ENCODE data around the gene ERVMER34-1.

ERVMER34-1 gene

DNA sequence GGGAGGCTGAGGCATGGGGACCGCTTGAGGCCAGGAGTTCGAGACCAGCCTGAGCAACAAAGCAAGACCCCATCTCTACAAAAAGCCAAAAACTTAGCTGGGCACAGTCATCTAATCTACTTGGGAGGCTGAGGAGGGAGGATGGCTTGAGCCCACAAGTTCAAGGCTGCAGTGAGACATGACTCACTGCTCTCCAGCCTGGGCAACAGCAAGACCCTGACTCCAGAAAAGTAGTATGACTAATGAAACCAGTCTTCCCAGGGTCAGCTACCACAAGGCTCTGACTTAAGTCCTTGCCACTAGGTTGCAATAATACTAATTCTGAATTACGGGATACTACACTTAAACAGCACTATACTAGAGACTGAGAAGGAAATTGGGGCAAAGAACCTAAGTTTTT lies 33.1 kb downstream of the ERVMER34-1 start:
- no peak for DNase-seq (ENCODE audit: low read depth)

DNA sequence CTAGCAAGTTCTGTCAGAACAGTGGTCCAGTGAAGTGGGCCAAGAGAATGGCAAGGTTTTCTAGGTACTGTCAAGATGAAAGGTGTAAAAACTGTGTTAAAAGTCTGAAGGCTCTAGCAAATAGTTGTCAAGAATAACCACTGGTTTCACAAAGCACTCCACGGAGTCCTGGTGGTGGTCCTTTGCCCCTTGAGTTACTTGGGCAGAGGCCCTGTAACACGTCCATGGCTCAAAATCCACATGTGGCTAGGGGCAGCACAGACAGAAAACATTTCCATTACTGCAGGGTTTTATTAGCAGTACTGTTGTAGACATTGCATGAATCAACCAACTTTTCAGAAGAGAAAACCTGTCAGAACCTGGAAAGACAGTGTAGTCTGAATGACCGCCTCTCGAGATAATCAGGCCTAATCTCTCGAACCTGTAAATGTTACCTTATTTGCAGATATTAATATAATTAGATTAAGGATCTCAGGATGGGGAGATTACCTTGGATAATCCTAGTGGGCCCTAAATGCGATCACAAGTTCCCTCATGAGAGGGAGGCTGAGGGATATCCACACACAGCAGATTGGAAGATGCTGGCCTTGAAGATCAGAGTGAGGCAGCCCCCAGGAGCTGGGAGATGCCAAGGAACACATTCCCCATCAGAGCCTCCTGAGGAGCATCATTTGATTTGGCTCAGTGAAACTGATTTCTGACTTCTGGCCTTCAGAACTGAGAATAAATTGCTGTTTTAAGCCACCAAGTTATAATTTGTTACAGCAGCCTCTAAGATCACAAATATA lies 34.7 kb downstream of the ERVMER34-1 start:
- no peak for DNase-seq (ENCODE audit: low read depth)

DNA sequence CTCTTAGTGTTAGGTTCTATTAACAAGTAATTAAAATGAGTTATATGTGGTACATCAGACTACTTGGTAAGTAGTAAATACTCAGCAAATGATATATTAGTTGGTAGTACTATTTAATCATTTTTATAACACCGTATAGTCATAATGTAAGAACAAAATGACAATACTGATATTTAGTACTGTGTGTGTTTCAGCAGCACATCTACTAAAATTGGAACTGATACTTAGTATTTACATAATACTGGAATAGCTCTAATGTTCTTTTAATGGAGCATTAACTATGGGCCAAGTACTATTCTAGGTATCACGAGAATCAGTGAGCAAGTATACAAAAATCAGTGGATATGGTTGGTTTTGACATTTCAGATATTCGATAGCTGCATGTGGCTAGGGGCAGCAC lies 35.3 kb downstream of the ERVMER34-1 start:
- DNase-seq (ENCODE audit: low read depth) = no peak

DNA sequence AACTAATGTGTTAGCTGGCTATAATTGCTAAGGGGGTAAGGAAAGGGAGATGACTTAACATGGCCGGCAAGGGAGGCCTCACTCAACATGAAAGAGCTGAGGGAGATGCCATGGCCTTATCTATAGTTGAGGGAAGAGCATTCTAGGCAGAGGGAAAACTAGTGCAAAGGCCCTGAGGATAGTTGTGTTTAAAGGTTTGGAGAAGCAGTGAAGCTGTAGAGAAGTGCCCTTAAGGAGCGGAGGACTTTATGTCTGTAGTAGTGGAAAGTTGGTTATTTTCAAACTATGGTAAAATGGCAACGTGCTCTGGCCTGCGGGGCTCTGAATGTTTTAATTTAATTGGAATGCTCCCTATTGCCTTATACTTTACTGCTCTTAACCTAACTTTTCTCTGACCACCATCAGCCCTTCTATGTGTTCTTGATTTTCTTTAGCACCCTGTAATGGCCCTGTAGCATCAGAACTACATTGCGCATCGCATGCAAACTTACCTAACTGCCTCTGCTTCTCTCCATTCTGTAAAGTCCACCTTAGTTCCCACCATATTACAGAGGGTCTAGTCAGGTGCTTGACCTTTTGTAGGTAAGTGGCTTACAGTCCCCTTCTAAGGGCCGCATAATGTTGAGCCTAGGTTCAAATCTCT lies 35.8 kb downstream of the ERVMER34-1 start:
- no peak for DNase-seq (ENCODE audit: low read depth)

DNA sequence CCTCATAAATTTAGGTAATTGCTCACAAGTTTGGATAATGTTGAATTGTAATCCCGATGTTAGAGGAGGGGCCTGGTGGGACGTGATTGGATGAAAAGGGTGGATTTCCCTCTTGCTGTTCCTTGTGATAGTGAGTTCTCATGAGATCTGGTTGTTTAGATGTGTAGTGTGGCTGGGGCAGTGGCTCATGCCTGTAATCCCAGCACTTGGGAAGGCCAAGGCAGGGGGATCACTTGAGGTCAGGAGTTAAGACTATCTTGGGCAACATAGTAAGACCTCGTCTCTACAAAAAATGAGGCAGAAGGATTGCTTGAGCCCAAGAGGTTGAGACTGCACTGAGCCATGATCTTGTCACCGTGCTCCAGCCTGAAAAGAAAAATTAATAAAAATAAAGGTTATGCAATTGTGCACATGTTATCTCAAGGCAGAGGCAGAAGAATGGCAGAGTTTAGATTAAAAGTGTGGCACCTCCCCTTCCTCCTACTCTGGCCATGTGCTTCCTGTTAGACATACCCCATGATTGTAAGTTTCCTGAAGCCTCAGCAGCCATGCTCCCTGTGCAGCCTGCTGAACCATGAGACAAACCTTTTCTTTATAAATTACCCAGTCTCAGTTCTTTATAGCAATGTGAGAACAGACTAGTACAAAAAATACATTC lies 36.5 kb downstream of the ERVMER34-1 start:
- DNase-seq (ENCODE audit: low read depth) = no peak

DNA sequence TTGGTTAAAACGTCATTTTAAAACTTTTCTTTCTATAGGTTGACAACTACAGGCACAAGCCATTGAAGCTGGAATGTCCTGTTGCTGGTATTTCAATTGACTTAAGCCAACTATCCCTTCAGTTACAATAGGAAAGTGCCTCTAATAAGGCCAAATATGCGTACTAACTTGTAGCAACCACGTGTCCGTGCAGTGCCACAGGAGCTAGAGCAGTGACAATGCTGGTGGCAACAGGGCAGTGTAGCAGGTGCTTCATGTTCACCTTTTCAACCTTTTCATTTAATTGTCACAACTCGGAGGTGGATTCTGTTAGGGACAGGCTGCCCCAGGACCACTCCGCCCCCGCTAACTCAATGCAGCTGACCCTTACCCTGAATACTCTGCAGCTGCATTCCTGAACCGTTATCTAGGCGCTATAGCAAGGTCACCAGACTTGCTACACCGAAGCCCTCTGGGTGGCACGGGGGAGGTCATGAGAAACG lies 37.7 kb downstream of the ERVMER34-1 start:
- DNase-seq (ENCODE audit: low read depth) = no peak

DNA sequence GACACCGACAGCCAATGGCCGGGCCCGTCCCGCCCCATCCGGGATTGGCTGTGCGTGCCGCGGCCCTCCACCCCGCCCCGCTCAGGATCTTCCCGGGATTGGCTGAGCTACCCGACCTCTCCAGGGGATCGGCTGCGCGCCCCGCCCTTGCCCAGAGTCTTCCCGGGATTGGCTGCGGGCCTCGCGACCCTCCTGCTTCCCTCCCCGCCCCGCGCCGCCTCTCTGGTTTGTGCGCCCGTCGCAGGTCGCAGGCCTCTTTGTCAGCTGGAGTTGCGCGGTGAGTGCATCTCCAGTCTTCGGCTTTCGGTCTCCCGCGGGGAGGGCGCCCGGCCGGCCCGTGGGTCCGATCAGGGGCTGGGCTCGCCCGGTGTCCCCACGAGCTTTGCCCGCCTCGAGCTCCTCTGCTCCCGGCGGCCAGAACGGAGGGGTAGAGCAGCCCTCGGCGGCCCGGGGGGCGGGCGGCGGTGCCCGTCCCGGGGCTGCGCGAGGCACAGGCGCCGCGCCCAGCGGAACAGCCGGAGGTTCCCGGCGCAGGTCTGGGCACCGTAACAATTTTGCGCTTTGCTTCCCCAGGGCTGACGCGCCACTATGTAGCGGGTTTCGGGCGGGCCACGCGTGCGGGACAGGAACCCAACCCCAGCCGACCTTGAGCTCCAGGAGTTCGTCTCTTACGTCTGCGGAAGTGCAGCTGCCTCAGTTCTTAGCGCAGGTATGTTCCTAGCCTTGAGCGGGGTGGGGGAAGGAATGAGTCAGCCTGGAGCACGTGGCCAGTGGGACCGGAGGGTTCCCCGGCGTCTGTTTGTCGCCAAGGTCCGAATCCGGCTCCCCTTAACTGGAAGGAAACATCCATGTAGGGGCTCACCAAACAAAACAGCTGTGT lies 38.7 kb downstream of the ERVMER34-1 start:
- DNase-seq (ENCODE audit: low read depth) = peak; percentile 97

DNA sequence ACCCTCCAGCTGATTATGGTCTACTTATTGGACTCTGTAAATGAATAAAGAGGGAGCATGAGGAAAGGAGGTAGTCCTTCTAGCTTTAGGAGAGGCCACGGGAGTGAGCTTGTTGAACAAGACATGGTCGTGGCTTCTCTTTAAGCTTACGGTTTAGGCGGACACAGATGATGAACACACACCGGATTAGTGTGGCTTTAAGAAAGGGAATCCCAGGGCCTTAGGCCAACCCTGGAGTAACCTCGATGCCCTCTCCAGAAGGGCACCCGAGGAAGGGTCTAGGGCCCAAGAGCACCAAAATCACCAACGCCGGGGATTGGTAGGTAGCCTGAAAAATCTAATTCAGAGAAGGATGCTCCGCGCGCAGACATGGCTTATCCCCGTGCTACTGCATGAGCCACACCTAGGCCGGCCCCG lies 39.4 kb downstream of the ERVMER34-1 start:
- no peak for DNase-seq (ENCODE audit: low read depth)

DNA sequence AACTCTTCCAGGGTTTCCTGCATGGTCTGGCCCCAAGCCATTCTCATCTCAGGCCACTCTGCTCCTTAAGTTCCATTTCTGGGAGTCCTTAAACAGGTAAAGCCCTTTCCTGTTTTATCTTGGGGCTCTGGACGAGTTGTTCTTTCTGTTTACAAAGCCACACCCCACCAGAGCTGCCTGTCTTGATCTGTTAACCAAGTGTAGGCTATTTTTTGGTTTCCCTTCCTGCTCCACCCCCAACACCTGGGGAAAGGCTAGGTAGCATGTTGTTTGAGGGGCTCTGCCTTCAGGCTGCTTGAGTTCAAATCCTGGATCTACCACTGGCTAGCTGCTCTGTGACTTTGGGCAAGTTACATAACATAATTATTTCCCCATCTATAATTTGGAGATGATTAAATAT lies 40.0 kb downstream of the ERVMER34-1 start:
- DNase-seq (ENCODE audit: low read depth) = no peak

DNA sequence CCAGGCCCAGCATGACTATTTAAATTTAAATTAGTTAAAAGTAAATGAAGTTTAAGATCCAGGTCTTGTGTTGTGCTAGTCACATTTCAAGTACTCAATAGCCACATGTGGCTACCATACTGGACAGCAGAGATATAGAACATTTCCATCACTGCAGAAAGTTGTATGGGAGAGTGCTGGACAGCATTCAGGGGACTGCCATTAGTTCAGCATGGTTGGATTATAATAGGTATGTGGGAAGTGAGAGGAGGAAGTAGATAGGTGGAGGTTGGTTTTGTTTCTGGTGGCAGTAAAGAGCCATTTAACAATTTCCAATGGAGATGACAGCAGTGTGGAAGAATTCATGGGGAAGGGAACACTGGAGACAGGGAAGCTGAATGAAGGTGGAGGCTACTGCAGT lies 42.1 kb downstream of the ERVMER34-1 start:
- DNase-seq (ENCODE audit: low read depth) = no peak

DNA sequence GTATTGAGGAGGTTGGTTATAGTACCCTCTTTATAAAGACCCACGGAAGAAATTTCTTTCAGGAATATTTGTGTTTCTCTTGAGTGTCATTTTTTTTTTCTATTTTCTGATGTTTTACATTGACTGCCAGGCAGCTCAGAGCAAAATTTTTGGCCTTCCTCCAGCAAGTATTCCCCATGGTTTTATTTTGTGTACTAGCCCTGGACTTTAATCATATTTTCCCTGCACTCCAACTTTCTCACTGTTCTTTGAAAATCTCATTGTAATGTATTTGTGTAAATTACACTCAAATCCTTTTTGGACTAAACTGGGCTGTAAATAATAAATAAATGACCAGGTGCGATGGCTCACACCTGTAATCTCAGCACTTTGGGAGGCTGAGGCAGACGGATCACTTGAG lies 46.6 kb downstream of the ERVMER34-1 start:
- no peak for DNase-seq (ENCODE audit: low read depth)

DNA sequence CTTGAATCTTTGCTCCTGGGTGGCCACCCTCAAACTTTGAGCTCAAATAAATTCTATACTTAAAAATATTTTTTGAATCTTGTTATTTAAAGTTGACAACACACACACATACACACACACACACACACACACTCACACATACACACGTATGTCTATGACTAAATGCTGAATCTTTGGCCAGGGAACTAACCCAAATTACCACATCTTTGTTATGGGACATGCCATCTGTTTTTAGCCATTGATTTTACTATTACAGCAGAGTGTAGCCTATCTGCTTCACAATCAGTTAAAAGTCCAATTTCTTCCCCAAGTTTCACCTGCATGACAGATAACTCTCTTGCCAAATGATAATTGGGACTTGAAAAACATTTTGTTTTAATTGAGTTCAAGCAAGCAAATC lies 47.1 kb downstream of the ERVMER34-1 start:
- DNase-seq (ENCODE audit: low read depth) = no peak

DNA sequence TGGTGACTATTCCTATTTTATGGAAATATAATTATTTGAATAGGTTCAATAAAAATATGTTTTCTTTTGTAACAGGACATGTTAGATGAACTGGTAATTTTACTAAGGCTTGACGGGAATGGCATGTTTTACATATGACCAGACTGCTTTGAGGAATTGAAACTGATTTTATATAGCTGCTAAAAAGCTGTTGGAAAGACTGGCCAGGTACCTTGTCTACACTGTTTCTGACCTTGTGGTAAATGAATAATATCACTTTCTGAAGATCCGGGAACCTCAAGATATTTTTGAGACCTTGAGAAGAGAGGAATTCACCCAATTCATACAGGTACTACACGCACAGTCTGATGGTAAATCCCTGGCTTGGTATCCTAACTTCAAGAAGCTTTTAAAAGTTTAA lies 50.0 kb downstream of the ERVMER34-1 start:
- no peak for DNase-seq (ENCODE audit: low read depth)

DNA sequence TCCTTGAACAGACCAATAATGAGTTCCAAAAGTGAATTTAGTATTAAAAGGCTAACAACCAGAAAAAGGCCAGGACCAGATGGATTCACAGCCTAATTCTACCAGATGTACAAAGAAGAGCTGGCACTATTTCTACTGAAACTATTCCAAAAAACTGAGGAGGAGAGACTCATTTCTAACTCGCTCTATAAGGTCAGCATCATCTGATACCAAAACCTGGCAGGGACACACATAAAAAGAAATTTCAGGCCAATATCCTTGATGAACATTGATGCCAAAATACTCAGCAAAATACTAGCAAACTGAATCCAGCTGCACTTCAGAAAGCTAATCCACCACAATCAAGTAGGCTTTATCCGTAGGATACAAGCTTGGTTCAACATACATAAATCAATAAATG lies 56.3 kb downstream of the ERVMER34-1 start:
- no peak for DNase-seq (ENCODE audit: low read depth)

DNA sequence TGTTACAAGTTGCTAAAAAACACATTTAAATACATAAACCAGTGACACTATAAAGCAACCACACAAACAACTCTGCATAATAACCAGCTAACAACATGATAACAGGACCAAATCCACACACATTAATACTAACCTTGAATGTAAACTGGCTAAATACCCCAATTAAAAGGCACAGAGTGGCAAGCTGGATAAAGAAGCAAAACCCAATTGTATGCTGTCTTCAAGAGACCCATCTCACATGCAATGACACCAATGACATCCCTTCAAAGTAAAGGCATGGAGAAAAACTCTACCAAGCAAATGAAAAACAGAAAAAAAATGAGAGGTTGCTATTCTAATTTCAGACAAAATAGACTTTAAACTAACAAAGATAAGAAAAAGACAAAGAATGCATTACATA lies 57.7 kb downstream of the ERVMER34-1 start:
- DNase-seq (ENCODE audit: low read depth) = no peak

Measured in activated T-cell treated with anti-CD3 and anti-CD28 coated beads for 24 hours (primary cell).